ENCODE measurements around the gene PCF11. TPM values are rescaled to one million over a fixed set of nuclear protein-coding genes. Genes with fewer than 3 reads are reported as not detected.

The PCF11 gene
- total RNA-seq, 1 experiment from 2014 or later, result 52.9 TPM

DNA sequence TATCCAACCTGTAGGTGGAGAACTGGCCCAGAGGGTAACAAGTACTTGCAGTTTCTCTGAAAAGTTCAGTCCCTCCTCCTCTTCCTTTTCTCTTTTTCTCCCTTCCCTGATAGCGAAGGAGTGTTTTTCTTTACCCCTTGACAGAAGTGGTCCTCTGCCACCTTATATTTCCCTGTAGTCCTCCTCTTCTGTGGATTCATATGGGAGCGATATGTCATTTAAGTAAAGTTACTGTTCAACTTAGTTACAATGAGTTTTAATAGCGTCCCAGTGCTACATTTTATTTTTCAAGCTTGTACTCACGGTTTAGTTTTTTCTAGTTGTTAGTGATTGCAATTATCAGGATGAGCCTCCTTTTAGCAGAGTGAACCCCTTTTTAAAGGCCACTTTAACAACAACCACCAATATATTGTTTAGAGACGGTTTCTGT, 1.4 kb downstream of the PCF11 start:
- ChIA-PET POLR2A (ENCODE audit: unreplicated experiment) (no interaction called here), CTCF (no interaction called here)
- intact Hi-C loops (cut with micrococcal nuclease; ENCODE audit: unreplicated experiment), result loop anchor here (5.0 kb wide), 2 partner anchors 129 to 441 kb away; partner anchors contain the start of gene CCDC90B
- DNase-seq, result no peak
- Histone ChIP-seq H3K4me3 (peak overlapping the region; percentile 97), H3K9me3 (ENCODE audit: insufficient read depth, low read depth) (no peaks in the 10 kb centered on the region), H3K79me2 (ENCODE audit: low read depth) (peaks cover 64% of the 10 kb centered on the region), H3K4me2 (peak overlapping the region; percentile 99), H3K36me3 (ENCODE audit: low read depth) (peaks cover 33% of the 10 kb centered on the region), H4K20me1 (ENCODE audit: insufficient read depth) (peaks cover 50% of the 10 kb centered on the region), H3F3A (ENCODE audit: insufficient read depth, low read depth) (peaks cover 40% of the 10 kb centered on the region), H2AFZ (no peak overlapping the region), H3K27ac (peak overlapping the region; percentile 84), H3K4me1 (replicated peaks; ENCODE audit: insufficient read depth) (peaks cover 38% of the 10 kb centered on the region), H3K27me3 (ENCODE audit: insufficient read depth, low read depth) (no peaks in the 10 kb centered on the region), H3K9me2 (ENCODE audit: insufficient read depth) (no peaks in the 10 kb centered on the region)
- BruUV-seq (replicated peaks), result no TSS peak
- TF ChIP-seq EZH2 (IDR thresholded peaks at IDR 0.05; ENCODE audit: low read depth), result no peak
- TF ChIP-seq, protein P1, sequence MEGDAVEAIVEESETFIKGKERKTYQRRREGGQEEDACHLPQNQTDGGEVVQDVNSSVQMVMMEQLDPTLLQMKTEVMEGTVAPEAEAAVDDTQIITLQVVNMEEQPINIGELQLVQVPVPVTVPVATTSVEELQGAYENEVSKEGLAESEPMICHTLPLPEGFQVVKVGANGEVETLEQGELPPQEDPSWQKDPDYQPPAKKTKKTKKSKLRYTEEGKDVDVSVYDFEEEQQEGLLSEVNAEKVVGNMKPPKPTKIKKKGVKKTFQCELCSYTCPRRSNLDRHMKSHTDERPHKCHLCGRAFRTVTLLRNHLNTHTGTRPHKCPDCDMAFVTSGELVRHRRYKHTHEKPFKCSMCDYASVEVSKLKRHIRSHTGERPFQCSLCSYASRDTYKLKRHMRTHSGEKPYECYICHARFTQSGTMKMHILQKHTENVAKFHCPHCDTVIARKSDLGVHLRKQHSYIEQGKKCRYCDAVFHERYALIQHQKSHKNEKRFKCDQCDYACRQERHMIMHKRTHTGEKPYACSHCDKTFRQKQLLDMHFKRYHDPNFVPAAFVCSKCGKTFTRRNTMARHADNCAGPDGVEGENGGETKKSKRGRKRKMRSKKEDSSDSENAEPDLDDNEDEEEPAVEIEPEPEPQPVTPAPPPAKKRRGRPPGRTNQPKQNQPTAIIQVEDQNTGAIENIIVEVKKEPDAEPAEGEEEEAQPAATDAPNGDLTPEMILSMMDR (conservative IDR thresholded peaks at IDR 0.05), result no peak

- no peak for DNase-seq
- intact Hi-C loops (cut with micrococcal nuclease; ENCODE audit: unreplicated experiment), result loop anchor here (5.0 kb wide), 2 partner anchors 128 to 442 kb away; partner anchors contain the start of gene CCDC90B
- H4K20me1 ChIP-seq (ENCODE audit: insufficient read depth), result peaks cover 50% of the 10 kb centered on the region
- peaks cover 73% of the 10 kb centered on the region for H3K79me2 ChIP-seq (ENCODE audit: low read depth)
- ChIA-PET CTCF (interaction anchor here (0.8 kb wide), 1 partner anchor 291 kb away, joined by 3 read pairs; no protein-coding TSS in a partner anchor), POLR2A (ENCODE audit: unreplicated experiment) (no interaction called here)
- peak overlapping the region; percentile 84 for H3K27ac ChIP-seq
- peaks cover 40% of the 10 kb centered on the region for H3K36me3 ChIP-seq (ENCODE audit: low read depth)
- H3K4me2 ChIP-seq, result peak overlapping the region; percentile 99
- H3K4me1 ChIP-seq (replicated peaks; ENCODE audit: insufficient read depth), result peaks cover 38% of the 10 kb centered on the region
- no peaks in the 10 kb centered on the region for H3K9me2 ChIP-seq (ENCODE audit: insufficient read depth)
- BruUV-seq (replicated peaks), result no TSS peak
- peaks cover 40% of the 10 kb centered on the region for H3F3A ChIP-seq (ENCODE audit: insufficient read depth, low read depth)
- H3K4me3 ChIP-seq, result peak overlapping the region; percentile 97
- H3K9me3 ChIP-seq (ENCODE audit: insufficient read depth, low read depth), result no peaks in the 10 kb centered on the region
- H3K27me3 ChIP-seq (ENCODE audit: insufficient read depth, low read depth), result no peaks in the 10 kb centered on the region
- TF ChIP-seq, protein P1 (conservative IDR thresholded peaks at IDR 0.05), result no peak
- TF ChIP-seq EZH2 (IDR thresholded peaks at IDR 0.05; ENCODE audit: low read depth), result no peak
- no peak overlapping the region for H2AFZ ChIP-seq
These were observed 2.3 kb downstream of the PCF11 start for GRCh38 chr11:83158965-83159901.

DNA sequence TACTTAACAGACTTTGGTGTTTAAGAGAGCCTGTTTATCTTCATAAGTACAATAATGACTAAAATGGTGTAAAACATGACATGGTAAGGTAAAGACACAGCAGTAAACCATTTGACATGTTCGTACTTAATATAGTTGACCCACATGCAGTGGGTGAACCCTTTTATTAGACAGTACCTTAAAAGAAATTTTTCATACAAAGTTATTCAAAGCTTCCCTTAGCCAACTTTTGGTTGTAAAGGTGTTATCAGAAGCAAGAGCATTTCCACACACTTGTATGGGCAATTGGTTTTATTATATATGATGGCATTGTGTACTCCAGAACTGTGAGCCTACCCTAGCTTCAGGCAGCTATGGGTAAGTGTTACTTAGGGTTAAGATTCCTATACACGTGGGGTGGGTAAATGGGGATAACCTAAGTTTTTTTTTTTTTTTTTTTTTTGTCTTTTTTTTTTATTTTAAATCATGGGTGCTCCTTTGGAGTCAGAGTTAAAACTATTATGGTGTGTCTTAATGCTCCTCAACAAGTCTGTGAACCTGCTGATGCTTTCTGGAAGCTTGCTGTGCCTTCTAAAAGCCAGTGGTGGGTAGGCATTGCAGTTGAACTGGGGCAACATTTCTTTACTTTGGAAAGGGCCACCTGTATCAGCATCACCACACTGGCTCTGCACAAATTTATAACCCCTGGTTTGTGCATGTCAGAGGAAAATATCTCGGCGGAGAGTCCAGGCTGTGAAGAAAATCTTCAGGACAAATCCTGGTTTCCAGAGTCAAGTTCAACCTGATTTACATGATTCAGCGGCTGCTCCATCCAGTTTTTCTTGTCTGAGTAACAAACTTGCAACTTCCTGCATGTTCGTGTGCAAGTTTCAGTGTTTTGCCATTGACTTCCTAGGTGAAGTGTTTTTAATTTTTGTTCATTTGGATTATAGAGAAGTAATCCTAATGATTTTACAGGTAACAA, 3.3 kb downstream of the PCF11 start:
- TF ChIP-seq, protein P1 (conservative IDR thresholded peaks at IDR 0.05), result no peak
- no peak for TF ChIP-seq EZH2 (IDR thresholded peaks at IDR 0.05; ENCODE audit: low read depth)
- peaks cover 36% of the 10 kb centered on the region for H3K4me1 ChIP-seq (replicated peaks; ENCODE audit: insufficient read depth)
- peak; percentile 60 to 90 for DNase-seq
- H2AFZ ChIP-seq, result no peak overlapping the region
- POLR2A ChIA-PET (ENCODE audit: unreplicated experiment), result interaction anchor here (0.6 to 0.8 kb wide), 4 partner anchors 9 to 260 kb away, joined by 4 to 14 read pairs (median 8); partner anchors contain the start of gene PRCP
- peaks cover 50% of the 10 kb centered on the region for H4K20me1 ChIP-seq (ENCODE audit: insufficient read depth)
- H3K79me2 ChIP-seq (ENCODE audit: low read depth), result peaks cover 81% of the 10 kb centered on the region
- H3K4me2 ChIP-seq, result peak overlapping the region; percentile 99
- no peaks in the 10 kb centered on the region for H3K27me3 ChIP-seq (ENCODE audit: insufficient read depth, low read depth)
- H3K9me2 ChIP-seq (ENCODE audit: insufficient read depth), result no peaks in the 10 kb centered on the region
- CTCF ChIA-PET, result interaction anchor here (0.8 kb wide), 1 partner anchor 292 kb away, joined by 3 read pairs; no protein-coding TSS in a partner anchor
- peaks cover 47% of the 10 kb centered on the region for H3K36me3 ChIP-seq (ENCODE audit: low read depth)
- H3F3A ChIP-seq (ENCODE audit: insufficient read depth, low read depth), result peaks cover 40% of the 10 kb centered on the region
- peak overlapping the region; percentile 84 for H3K27ac ChIP-seq
- no peaks in the 10 kb centered on the region for H3K9me3 ChIP-seq (ENCODE audit: insufficient read depth, low read depth)
- intact Hi-C loops (cut with micrococcal nuclease; ENCODE audit: unreplicated experiment), result loop anchor here (2.0 to 5.0 kb wide), 3 partner anchors 33 to 443 kb away; partner anchors contain the start of genes ANKRD42 and CCDC90B
- H3K4me3 ChIP-seq, result peak overlapping the region; percentile 97
- no TSS peak for BruUV-seq (replicated peaks)

Data from PC-9 (cell line).